Measurements from ENCODE around the gene CCR5.
"Not testable (repeated sequence)": the region's sequence is repeated elsewhere in the genome, so short reads cannot be mapped to it uniquely, and the experiment has no call there.

The CCR5 gene

DNA sequence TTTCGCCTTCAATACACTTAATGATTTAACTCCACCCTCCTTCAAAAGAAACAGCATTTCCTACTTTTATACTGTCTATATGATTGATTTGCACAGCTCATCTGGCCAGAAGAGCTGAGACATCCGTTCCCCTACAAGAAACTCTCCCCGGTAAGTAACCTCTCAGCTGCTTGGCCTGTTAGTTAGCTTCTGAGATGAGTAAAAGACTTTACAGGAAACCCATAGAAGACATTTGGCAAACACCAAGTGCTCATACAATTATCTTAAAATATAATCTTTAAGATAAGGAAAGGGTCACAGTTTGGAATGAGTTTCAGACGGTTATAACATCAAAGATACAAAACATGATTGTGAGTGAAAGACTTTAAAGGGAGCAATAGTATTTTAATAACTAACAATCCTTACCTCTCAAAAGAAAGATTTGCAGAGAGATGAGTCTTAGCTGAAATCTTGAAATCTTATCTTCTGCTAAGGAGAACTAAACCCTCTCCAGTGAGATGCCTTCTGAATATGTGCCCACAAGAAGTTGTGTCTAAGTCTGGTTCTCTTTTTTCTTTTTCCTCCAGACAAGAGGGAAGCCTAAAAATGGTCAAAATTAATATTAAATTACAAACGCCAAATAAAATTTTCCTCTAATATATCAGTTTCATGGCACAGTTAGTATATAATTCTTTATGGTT, at the start of gene CCR5:
Gene CCR5, plus strand, starts transcription at position 108 of the 680 bp plus-strand sequence. CDS start 1,957 bp downstream, outside the sequence.
- DNase-seq: no peak

DNA sequence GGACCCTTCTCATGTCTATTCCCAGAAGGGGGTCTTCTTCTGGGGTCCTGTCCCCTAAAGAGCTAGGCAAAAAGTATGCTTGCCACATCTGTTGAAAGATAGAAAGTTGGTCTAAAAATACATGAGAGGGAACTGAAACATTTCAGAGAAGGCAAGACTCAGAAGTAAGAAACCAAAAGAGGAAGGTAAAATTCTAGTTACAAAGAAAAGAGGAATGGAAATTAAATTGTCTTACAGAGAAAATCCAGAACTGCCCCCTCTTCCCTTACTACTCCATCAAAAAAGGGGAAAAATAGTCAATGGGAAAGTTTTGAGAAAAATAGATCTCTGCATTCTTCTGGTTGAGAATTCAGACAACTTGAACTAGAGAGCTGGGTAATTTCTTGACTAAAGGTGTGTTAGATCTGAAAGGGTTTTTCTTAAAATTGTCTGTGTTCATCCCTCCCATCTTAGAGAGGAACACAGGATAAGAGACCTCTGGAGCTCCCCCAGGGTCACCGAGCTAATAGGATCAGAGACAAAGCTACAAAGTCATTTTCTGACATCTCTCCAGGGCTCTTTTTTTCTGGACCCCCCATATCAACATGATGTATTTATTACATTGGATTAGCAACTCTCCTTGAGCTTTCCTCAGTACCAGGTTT, 49.2 kb upstream of the CCR5 start:
- no peak for DNase-seq

DNA sequence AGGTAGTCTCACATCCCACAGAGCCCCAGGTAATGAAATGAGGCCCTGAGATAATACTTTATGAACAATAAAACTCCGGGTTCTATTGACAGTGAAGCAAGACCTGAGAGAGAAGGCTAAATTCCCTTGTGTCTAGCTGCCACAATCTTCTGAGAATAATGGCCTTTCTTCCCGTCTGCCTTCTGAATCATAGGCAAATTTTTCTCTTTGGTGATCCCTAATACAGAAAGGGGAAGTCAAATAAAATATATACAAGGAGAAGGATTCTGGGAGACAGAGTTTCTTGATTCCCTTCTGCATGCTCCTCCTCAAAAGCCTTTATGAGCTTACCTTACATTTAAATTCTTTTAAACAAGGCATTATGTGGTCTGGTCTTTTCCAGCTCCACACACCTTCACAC, 46.7 kb upstream of the CCR5 start:
- no peak for DNase-seq

DNA sequence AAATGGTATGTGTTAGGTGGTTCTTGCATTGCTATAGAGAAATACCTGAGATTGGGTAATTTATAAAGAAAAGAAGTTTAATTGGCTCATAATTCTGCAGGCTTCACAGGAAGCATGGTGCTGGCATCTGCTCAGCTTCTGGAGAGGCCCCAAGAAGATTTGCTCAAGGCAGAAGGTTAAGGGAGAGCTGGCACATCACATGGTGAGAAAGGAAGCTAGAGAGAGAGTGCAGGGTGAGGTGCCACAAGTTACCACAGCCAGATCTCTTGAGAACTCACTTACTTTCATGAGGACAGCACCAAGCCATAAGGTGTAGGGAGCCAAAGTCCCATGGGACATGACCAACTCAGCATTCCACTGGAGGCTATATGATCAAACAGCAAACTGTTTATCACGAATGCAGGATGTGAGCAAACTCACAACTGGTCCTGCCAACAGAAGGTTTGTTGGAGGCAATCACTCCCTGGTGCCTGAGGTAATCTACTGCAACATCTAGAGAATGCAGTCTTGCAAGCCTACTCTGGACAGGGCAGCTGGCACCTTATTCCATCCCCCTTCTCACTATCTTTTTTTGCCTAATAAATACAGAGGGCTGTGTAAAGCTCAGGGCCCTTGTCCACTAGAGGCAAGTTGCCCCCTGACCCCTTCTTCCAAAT, 45.0 kb upstream of the CCR5 start:
- DNase-seq: no peak

DNA sequence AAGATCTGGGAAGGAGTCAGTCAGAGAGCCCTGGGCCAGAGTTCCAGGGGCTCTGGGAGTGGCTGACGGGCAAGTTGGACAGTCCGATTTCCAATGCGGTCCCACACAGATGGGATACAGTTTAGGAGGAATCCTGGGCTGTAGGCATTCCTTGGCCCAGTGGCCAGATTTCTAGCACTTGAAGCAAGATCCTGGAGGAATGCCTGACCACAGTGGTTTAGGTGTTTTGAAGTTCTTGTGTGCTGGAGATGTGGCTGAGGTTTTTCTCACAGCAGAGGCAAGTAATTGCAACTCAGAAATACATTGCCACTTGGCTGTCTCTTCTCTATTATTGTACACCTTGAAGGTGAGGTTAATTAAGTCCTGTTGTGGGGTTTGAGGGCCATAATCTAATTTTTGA, 40.1 kb upstream of the CCR5 start:
- not testable (repeated sequence) for DNase-seq

DNA sequence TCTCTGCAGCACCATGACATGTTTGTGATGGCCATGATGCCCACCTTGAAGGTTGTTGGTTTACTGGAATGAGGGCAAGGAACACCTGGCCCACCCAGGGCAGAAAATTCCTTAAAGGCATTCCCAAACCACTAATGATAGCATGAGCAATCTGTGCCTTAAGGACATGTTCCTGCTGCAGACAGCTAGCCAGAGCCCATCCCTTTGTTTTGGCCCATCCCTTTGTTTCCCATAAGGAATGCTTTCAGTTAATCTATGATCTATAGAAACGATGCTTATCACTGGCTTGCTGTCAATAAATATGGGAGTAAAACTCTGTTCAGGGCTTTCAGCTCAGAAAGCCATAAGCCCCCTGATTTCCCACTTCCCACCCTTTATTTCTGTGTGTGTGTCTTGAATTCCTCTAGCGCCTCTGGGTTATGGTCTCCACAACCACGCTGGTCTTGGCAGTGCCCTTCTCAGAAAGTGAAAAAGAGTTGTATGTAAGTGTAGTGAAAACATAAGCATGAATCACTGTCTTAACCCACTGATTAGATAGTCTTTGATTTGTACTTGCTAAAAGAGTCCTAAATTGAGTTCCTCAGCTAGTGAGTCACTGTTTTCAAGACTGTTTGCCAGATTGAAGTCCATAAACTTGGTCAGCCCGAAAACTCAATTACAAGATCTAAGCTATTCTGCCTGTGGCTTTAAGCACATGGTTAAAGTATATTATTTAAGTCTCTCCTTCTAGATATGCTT, 35.8 kb upstream of the CCR5 start:
- no peak for DNase-seq

DNA sequence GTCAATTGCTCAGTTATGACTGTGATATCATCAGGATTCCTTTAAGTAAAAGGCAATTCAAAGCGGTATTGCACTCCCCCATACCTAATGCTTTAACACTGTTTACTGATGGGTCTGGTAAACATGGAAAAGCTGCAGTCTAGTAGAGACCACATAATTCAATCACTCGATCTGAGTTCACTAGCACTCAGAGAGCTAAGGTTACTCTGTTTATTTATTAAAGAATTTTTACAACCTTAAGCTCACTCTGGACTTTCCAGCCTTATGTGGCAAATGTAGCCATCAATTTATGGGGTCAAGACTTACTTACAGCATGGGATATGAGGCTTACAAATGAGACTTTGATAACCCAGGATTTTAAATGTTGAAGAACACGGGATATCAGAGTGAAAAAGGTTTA, 35.2 kb upstream of the CCR5 start:
- no peak for DNase-seq

DNA sequence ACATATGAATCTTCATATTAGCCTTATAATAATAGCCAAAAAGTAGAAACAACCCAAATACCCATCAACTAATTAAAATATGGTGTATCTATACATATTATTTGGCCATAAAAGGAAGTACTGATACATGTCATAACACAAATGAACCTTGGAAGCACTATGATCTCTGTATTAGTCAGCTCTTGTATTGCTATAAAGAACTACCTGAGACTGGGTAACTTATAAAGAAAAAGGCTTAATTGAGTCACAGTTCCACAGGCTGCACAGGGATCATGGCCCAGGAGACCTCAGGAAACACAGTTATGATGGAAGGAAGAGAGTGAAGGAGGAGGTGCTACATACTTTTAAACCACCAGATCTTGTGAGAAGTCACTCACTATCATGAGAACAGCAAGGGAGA, 32.8 kb upstream of the CCR5 start:
- DNase-seq: no peak

DNA sequence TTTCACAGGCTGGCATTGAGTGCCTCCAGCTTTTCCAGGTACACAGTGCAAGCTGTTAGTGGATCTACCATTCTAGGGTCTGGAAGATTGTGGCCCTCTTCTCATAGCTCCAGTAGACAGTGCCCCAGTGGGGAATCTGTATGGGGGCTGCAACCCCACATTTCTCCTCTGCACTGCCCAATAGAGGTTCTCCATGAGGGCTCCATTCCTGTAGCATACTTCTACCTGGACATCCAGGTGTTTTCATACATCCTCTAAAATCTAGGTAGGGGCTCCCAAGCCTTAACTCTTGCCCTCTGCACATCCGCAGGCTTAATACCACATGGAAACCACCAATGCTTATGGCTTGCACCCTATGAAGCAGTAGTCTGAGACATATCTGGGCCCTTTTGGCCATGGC, 31.9 kb upstream of the CCR5 start:
- no peak for DNase-seq

DNA sequence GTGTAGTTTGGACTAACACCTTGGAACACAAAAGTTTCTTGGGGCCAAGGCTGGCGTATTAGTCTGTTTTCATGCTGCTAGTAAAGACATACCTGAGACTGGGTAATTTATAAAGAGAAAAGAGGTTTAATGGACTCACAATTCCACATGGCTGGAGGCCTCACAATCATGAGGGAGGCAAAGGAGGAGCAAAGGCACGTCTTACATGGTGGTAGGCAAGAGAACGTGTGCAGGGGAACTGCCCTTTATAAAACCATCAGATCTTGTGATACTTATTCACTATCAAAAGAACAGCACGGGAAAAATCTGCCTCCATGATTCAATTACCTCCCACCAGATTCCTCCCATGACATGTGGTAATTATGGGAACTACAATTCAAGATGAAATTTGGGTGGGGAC, 26.3 kb upstream of the CCR5 start:
- DNase-seq: no peak

DNA sequence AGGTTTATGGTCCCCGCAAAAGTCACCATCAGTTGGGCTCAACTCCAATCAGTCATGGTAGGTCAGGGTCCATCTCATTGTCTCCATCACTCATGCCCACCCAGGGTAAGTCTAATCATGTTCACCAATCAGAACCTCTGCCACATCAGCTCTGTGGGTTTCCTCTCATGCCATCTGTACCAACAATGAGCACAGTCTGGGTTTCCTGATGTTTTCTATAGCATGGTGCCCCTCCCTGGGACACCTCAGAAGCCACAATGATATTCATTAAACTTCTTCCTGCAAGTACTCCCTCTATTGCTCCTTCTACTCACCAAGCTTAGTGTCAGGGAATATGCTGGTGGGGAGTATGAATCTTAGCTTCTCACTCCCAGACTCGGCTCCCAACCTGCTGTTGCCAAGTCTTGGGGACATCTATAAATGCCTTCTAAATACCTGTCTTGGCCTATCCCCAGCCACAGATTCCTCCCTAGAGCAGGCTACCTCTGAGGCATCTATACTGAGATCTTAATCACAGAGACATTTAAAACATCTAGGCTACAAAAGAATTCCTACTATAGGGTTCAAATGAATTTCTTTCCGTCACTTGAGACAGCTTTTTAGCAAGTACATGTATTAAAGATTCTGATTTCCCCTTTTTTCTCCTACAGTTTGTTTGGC, 21.8 kb upstream of the CCR5 start:
- DNase-seq: no peak

DNA sequence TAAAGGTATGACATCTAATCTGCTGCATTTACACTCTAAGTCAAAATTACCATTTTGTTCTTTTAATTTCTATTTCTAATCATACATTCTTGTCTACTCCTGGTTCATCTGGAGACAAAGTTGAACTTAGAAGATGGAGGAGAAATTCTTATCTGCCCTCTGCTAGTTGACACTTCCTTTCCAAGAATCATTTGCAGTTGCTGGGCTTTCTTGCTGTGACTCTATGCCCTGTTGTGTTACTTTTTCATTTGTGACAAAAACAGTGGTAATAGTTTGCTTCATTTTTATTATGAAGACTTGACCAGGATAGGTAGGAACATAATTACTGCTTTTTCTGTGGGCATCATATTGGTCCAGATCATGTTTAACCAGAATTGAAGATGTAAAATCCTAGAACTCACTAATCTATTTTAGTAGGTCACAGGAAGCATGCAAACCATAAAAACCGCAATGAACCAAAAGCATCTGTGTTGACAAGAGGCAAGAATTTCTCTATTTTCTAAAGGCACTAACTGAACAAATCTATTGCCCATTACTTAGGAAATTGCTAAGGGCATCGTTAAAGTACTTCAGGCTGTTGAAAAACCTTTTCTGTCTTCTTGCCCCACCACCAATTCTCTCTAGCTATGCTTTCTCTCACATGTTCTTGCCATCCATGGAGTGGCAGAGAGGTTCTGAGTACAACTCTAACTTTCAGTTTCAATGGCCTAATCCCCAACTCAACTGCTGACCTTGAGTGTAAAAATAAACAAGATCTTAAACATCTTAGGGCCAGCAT, 21.1 kb upstream of the CCR5 start:
- DNase-seq: no peak

DNA sequence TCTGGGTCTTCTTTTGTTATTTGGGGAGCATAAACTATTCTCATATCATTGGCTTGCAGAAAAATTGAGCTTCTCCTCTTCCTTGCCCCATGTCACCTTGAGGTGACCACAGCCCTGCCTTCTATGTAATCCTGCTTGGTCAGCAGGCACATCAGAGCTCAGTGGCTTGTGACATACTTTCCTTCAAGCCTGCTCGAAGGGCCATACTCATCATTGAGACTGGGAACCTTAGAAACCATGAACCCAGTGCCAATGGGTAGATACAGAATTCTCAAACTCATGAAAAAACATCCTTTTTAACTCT, 20.5 kb upstream of the CCR5 start:
- no peak for DNase-seq

DNA sequence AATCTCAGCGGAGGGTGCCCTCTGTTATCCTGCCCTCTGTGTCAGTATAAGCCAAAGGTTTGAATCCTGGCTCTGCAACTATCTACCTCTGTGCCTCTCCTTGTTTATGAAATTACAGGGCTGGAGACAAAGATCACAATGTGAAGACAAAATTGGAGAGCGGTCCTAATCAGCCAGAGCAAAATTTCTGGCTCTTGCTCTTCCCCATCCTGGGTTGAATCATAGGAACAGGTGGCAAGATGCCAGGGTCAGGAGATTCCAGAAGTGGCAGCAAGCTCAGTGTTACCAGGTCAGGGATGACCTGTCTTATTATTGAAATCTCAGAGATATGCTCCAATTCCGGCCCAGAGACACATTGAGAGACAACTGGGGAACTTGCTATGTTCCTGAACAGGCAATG, 19.1 kb upstream of the CCR5 start:
- DNase-seq: no peak

DNA sequence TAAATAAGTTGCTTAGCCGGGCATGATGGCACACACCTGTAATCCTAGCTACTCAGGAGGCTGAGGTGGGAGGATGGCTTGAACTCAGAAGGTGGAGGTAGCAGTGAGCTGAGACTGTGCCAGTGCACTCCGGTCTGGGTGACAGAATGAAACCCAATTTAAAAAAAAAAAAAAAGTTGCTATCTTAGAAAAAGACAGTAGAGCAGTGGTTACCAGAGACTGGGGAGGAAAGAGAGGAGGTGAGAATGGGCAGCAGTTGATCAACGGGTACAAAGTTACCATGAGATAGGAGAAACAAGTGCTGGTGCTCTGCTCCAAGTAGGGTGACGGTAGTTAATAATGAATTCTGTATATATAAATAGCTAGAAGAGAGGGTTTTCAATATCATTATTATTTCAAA, 17.7 kb upstream of the CCR5 start:
- no peak for DNase-seq

DNA sequence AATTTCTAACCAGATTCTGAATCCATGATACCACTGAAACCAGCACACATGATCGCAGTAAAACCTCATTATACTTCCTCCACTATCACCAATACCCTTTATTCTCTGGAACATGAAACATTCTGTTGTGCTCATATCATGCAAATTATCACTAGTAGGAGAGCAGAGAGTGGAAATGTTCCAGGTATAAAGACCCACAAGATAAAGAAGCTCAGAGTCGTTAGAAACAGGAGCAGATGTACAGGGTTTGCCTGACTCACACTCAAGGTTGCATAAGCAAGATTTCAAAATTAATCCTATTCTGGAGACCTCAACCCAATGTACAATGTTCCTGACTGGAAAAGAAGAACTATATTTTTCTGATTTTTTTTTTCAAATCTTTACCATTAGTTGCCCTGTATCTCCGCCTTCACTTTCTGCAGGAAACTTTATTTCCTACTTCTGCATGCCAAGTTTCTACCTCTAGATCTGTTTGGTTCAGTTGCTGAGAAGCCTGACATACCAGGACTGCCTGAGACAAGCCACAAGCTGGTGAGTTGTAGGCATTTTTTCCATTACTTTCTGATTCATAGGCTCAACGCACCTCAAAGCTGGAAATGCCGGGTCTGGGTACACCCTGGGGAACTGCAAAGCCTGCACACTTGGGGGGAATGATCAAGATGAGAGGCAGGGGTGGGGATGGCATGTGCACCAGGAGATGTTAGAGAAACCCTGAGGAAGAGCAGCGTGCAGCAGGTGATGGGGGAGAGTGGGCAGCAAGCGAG, 16.9 kb upstream of the CCR5 start, which contains the start of gene CCR2:
Gene CCR2, plus strand, starts transcription at position 465 of the 764 bp plus-strand sequence. CDS start 3,417 bp downstream, outside the sequence.
- no peak for DNase-seq

DNA sequence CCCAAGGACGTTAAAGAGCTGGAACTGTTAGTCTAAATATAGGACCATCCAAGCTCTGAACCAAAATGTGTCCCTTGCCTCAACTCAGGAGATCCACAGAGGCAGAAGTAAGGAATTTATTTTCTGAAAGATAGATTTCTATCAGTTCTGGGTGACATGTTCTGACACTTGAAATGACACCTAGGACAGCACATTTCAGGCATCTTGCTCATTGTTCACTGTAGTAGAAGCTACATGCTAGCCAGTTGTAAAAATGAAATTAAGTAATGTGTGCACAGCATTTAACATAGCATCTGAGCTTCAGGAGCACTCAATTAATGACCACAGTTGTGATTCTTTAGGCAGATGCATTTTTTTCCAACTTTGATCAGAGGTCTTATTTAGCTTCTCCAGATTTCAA, 16.3 kb upstream of the CCR5 start:
- no peak for DNase-seq

DNA sequence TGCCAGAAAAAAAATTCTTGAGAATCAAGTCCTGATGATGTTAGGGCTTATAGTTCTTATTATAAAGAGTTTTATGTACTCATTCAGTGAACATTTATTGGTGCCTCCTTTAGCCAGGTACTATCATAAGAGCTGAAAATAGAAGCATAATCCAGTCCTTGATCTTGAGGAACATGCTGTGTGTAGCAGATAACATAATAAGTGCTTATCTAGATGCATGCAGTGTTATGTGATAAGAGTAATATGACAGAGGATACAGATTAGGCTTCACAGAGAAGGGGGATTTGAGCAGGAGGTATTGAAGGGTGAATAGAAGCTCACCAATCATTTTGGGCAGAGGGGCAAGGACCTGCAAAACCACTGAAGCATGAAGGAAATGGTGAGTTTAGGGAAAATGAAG, 15.8 kb upstream of the CCR5 start:
- DNase-seq: no peak

DNA sequence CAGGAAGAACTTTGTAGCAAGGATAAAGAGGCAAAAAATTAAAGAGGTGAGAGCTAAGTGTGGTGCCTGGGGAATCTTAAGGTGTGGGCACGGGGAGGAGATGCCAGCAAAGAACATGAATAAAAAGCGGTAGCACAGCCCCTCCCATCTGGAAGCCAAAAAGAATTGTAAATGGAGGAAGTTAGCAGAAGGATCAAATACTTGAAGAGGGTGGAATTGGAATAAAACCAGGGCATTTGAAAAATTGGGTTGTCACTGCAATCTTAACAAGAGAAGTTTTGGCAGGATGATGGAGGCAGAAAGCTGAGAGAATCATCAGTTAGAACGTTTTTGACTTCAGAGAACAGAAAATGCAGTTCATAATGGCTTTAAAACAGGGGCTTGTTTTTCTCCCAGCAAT, 14.5 kb upstream of the CCR5 start:
- no peak for DNase-seq

DNA sequence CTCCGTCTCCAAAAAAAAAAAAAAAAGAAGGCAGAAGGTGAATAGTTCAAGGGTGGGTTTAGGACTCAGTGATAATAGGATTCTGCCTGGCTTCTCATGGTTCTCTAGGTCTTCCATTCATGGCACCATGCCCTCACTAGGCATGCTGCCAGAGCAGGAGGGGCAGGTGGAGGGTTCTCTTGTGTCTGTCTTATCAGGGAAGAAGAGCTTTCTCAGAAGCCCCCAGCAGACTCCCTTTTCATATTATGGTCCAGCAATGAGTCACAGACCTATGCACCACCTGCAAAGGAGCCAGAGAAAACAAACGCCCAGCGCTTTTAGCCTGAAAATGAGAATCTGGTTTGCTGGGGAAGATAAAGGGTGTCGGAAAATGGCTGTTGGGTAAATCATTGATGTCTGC, 13.8 kb upstream of the CCR5 start:
- DNase-seq: no peak

DNA sequence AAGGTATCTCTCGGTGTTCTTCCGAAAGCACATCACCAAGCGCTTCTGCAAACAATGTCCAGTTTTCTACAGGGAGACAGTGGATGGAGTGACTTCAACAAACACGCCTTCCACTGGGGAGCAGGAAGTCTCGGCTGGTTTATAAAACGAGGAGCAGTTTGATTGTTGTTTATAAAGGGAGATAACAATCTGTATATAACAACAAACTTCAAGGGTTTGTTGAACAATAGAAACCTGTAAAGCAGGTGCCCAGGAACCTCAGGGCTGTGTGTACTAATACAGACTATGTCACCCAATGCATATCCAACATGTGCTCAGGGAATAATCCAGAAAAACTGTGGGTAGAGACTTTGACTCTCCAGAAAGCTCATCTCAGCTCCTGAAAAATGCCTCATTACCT, 12.3 kb upstream of the CCR5 start:
- no peak for DNase-seq
